Right cardiac atrium (tissue), 5 donors: Measurements from ENCODE around the gene NSUN3. TPM values are rescaled to one million over a fixed set of nuclear protein-coding genes. Genes with fewer than 3 reads are reported as not detected.

Experiments used
- ATAC-seq, 2 donors: fragments of 200-7000 bp; cut with Tn5 transposase; one replicate each; pipeline versions ENCODE4 v1.8.0 to v1.9.1; 2020; ENCODE audit warnings: moderate library complexity in 2 of 2, mild to moderate bottlenecking in 1 of 2
- DNase-seq, 3 donors: peaks; one replicate each; pipeline ENCODE4 v3.0.0-alpha.2; 2020
- H3K27ac ChIP-seq: one replicate; pipeline ENCODE4 v1.5.1; 2013; ENCODE audit warnings: mild to moderate bottlenecking, low read length, control low read depth, moderate library complexity
- H3K27me3 ChIP-seq: one replicate; pipeline ENCODE4 v1.6.1; 2013; ENCODE audit not compliant: control insufficient read depth, insufficient read depth
- H3K4me1 ChIP-seq: one replicate; pipeline ENCODE4 v1.6.1; 2013; ENCODE audit warnings: low read length; ENCODE audit not compliant: control insufficient read depth, insufficient read depth
- H3K4me3 ChIP-seq: one replicate; pipeline ENCODE4 v1.5.1; 2013; ENCODE audit warnings: low read length, control low read depth
- H3K9me3 ChIP-seq: one replicate; pipeline ENCODE4 v1.6.1; 2013; ENCODE audit warnings: low read length; ENCODE audit not compliant: control insufficient read depth
- WGBS: extraction: QIAGEN DNeasy Blood & Tissue Kit; methylation state at CpG from one replicate; pipeline ENCODE4 v1.1.7; 2013; 5-methylcytosine and 5-hydroxymethylcytosine counted together
- intact Hi-C, 4 donors: fragments of 100-400 bp; cut with DNase I; formaldehyde crosslinking; loops; one replicate each; pipeline versions ENCODE4 v1.11.0 to v1.14.0; 2022 to 2023
- long read RNA-seq, 4 donors: library from polyadenylated mRNA; unstranded; transcript quantifications; one replicate each; pipeline ENCODE4 v2.0.0, GENCODE V29; 2020 to 2021
- polyA plus RNA-seq: library from polyadenylated mRNA; stranded (reverse); fragments of 200-250 nt; gene quantifications from one replicate; pipeline ENCODE4 v1.2.3, GENCODE V29; 2013
- total RNA-seq, 4 donors: library from RNA; stranded (reverse); fragmentation: NEBNext Ultra II Directional; extraction: Animal tissue kit (Norgen Biotek cat#: 25700); gene quantifications; one replicate each; pipeline ENCODE4 v1.2.1, GENCODE V29; 2021
- donor health status: healthy with polysubstance abuse.
- donor health status: DM: no; HTN: yes; CAD: no.
- donor health status: DM: no; HTN: no; CAD: no.
- donor health status: DM: no; HTN: yes; CAD: no; lungs with severe emphysema.
- donor health status: DM: yes; HTN: yes; CAD: no.

NSUN3 gene
- total RNA-seq, result 1 to 10 TPM; 6.4 to 9.0 (median 7.4) TPM
- polyA plus RNA-seq, result 4.1 TPM
- long read RNA-seq, donor 1, transcript NSUN3-201 (6 exons, 3,289 nt), result major isoform, 5 of 7 reads
- long read RNA-seq, donor 1, partial matches to known transcripts, result 0 of 7 reads
- long read RNA-seq, donor 1, other reads (novel, unspliced or antisense), result 2 of 7 reads
- long read RNA-seq, donor 2, partial matches to known transcripts, result 0 of 3 reads
- long read RNA-seq, donor 2, other reads (novel, unspliced or antisense), result 2 of 3 reads
- long read RNA-seq, donor 3, transcript NSUN3-201 (6 exons, 3,289 nt), result major isoform, 11 of 17 reads
- long read RNA-seq, donor 3, partial matches to known transcripts, result 0 of 17 reads
- long read RNA-seq, donor 3, other reads (novel, unspliced or antisense), result 6 of 17 reads
- long read RNA-seq, donor 4, partial matches to known transcripts, result 0 of 2 reads
- long read RNA-seq, donor 4, other reads (novel, unspliced or antisense), result 0 of 2 reads

DNA sequence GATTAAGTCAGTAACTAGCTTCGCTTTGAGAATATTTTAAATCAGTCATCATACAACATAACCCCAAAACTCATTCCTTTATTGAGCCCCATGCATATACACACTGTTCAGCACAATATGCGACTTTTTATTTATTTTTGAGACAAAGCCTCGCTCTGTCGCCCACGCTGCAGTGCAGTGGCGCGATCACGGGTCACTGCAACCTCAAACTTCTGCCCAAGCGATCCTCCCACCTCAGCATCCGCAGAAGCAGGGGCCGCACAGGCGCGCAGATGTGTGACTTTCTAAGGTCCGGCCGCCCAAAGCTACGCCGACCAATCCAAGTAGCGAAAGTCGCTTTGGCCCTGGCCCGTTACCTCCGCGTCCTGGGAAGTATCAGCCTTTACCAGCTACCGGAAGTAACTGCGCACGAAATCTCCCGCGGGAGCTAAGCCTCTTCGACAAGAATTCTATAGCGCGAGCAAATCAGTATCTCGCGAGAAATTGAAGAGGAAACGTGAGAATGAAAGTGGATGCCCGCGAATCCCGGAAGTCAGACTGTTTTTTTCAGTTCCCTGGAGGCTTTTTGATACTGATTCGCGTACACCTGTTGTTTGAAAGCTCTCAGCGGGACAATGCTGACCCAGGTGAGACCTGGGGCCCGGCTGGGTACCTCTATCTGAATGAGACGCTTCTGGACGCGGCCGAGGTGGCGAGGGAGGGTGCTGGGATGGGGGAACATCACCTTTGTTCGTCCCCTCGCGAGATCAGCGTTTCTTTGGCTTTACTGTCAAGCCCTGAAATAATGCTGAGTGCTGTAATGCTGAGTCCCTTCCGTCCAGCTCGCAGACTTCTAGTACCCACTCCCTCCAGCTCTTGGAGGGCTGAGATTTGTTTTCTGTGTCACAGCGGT is at the start of gene NSUN3, which contains the start of gene DHFR2:
Gene NSUN3, plus strand, starts transcription at position 549 of the 892 bp plus-strand sequence. Its CDS starts 66 bp downstream, at position 615.
Gene DHFR2, minus strand, starts transcription at position 404 of the 892 bp plus-strand sequence. CDS start 1,405 bp downstream, outside the sequence.
- under 1% methylated on average over 52 of the region's 52 CpGs for WGBS

DNA sequence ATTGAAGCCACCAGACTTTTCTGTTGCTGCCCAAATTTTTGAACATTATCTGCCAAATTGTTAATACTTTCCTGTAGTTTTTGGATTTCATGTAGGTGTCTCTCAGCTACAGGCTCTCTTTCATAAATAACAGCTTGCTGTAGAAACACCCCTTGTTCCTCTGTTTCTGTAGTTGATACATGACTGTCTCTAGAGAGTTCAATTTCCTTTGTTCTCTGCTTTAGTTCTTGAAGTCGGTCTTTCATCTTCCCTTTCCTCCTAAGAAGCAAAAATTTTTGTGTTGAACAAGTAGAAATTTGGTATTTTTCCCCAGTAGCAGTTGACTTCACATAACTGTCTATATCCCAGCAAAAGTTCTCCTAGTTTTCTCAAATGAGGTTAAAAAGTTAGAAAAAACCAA is 47.8 kb upstream of the NSUN3 start:
- no peak for ATAC-seq
- no peak overlapping the region for H3K4me3 ChIP-seq
- no peaks in the 10 kb centered on the region for H3K27me3 ChIP-seq
- H3K27ac ChIP-seq, result no peak overlapping the region
- DNase-seq, result no peak
- H3K9me3 ChIP-seq, result no peaks in the 10 kb centered on the region
- intact Hi-C loops, result no loop called here
- H3K4me1 ChIP-seq, result no peaks in the 10 kb centered on the region
- 67% methylated on average over 1 of the region's 1 CpG for WGBS

More for the DNA sequence above, at the start of gene NSUN3, which contains the start of gene DHFR2:
- peak within 1 kb of the TSS; percentile 77 for H3K4me3 ChIP-seq
- intact Hi-C loops, result loop anchor here in 3 of 4 donors (10.0 kb wide), 2 partner anchors 58 to 158 kb away; no protein-coding TSS in a partner anchor
- H3K4me1 ChIP-seq, result no peaks in the 10 kb centered on the region
- peak within 1 kb of the TSS; percentile 86 for H3K27ac ChIP-seq
- ATAC-seq (peak; percentile 98 to 99), DNase-seq (peak; percentile 96 to 97 (median 96))
- H3K9me3 ChIP-seq, result no peaks in the 10 kb centered on the region
- no peaks in the 10 kb centered on the region for H3K27me3 ChIP-seq

- ATAC-seq, result peak in 1 of 2 donors; percentile 25
- intact Hi-C loops, result no loop called here
- WGBS, result 71% methylated on average over 2 of the region's 2 CpGs
Measured at GRCh38 chr3:94019659-94020058, 43.2 kb upstream of the NSUN3 start.

DNA sequence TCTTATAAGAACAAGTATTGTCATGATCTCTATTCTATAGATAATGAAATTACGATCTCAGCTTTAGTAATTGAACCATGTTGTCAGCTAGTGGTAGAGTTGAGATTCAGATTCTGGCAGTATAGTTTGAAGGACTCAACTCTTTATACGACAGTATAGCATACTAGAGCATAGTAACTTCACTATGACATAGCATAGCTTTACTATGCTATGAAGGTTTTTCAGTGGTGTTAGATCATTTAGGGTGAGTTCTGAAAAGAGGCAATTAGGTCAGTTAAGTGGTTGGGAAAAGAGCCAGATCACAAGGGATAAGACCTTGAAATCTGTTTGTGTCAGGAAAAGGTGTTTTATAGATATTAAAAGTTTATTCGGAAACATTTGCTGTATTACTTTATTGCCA is 42.6 kb upstream of the NSUN3 start:
- ATAC-seq (no peak), DNase-seq (no peak)
- intact Hi-C loops, result no loop called here
- no peak overlapping the region for H3K27ac ChIP-seq
- 77% methylated on average over 3 of the region's 3 CpGs for WGBS
- H3K9me3 ChIP-seq, result no peaks in the 10 kb centered on the region
- no peak overlapping the region for H3K4me3 ChIP-seq
- no peaks in the 10 kb centered on the region for H3K4me1 ChIP-seq
- H3K27me3 ChIP-seq, result no peaks in the 10 kb centered on the region

More at GRCh38 chr3:94019659-94020058, 43.2 kb upstream of the NSUN3 start:
- Histone ChIP-seq H3K4me3 (no peak overlapping the region), H3K9me3 (no peaks in the 10 kb centered on the region), H3K27ac (no peak overlapping the region), H3K4me1 (no peaks in the 10 kb centered on the region), H3K27me3 (no peaks in the 10 kb centered on the region)
- no peak for DNase-seq

GRCh38 chr3:94024385-94024784 is 38.5 kb upstream of the NSUN3 start:
- intact Hi-C loops, result no loop called here
- H3K27me3 ChIP-seq, result no peaks in the 10 kb centered on the region
- DNase-seq (no peak), ATAC-seq (peak; percentile 31 to 54)
- no peaks in the 10 kb centered on the region for H3K9me3 ChIP-seq
- H3K4me1 ChIP-seq, result no peaks in the 10 kb centered on the region
- 71% methylated on average over 3 of the region's 3 CpGs for WGBS
- H3K27ac ChIP-seq, result no peak overlapping the region
- no peak overlapping the region for H3K4me3 ChIP-seq

DNA sequence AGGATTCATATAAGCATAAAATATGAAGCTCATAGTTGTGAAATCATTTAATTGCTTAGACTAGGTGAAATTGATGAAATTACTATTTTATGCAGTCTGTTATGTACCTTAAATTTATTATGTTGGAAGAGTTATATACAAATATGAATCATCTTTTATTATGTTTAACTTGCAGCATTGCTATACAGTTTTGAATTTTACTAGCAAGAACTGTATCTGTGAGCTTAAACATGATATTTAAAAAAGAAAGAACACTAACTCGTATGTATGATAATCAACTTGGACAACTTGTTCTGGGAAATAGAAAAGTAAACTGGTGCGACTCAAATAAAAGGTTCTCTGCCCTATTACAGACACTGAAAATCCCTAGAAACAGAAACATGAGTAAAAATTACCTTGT is 36.2 kb upstream of the NSUN3 start:
- Histone ChIP-seq H3K9me3 (no peaks in the 10 kb centered on the region), H3K4me3 (no peak overlapping the region), H3K27me3 (no peaks in the 10 kb centered on the region), H3K4me1 (no peaks in the 10 kb centered on the region), H3K27ac (no peak overlapping the region)
- 78% methylated on average over 2 of the region's 2 CpGs for WGBS
- DNase-seq (no peak), ATAC-seq (no peak)
- intact Hi-C loops, result no loop called here

- WGBS, result 59% methylated on average over 8 of the region's 8 CpGs
- intact Hi-C loops, result no loop called here
- Histone ChIP-seq H3K27ac (no peak within 1 kb of the TSS), H3K9me3 (no peaks in the 10 kb centered on the region), H3K27me3 (no peaks in the 10 kb centered on the region), H3K4me1 (no peaks in the 10 kb centered on the region), H3K4me3 (peak within 1 kb of the TSS; percentile 29)
- DNase-seq (no peak), ATAC-seq (no peak)
Measured at GRCh38 chr3:94028093-94028837, 34.6 kb upstream of the NSUN3 start, which contains the start of gene STX19. TSS of gene STX19 (minus strand) at chr3:94028597. CDS start at chr3:94015269, 13,328 bp downstream.

DNA sequence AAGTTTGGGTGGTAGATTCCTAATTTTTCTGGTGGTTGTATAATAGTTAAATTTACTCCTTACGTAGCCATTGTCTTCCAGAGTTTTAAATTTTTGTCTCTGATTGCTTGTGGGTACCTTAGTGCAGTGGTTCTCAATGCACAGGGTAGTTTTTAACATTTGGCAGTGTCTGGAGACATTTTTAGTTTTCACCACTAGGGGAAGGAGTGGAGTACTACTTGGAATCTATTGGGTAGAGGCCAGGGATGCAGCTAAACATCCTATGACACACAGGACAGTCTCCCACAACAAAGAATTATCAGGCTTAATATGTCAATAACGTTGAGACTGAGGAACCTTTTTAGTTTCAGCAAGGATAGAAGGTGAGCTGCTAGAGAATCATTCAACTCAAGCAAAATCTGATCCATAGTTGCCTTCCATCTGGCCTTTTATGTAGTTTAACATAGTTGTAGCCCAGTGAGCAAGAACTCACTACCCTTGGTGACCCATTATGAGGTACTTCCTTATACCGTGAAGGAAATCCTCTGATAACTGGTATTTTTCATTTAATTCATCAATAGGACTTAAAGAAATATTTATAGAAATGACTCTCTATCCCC is 25.9 kb upstream of the NSUN3 start:
- ATAC-seq, result peak in 1 of 2 donors; percentile 35
- WGBS, result 76% methylated on average over 3 of the region's 3 CpGs

DNA sequence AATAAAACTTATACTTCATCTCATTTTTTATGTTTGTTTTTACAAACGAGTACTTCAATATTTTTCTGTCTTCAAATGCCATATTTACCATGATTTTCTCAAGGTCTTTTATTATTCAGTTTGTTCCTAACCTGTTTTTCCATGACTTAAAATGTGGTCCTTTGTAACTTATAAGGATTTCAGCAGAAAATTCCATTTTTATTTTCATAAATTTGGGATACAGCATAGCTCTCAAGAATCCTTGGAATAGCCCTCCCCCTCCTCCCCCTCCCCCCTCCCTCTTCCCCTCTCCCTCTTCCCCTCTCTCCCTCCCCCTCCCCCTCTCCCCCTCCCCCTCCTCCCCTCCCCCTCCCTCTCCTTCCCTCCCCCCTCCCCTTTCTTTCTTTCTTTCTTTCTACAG is 19.6 kb upstream of the NSUN3 start:
- intact Hi-C loops, result no loop called here
- 95% methylated on average over 1 of the region's 1 CpG for WGBS

More for the DNA sequence above, 25.9 kb upstream of the NSUN3 start:
- intact Hi-C loops, result no loop called here
- no peak overlapping the region for H3K4me3 ChIP-seq
- H3K9me3 ChIP-seq, result no peaks in the 10 kb centered on the region
- no peaks in the 10 kb centered on the region for H3K27me3 ChIP-seq
- no peak overlapping the region for H3K27ac ChIP-seq
- no peaks in the 10 kb centered on the region for H3K4me1 ChIP-seq
- DNase-seq, result no peak

More for the DNA sequence above, 19.6 kb upstream of the NSUN3 start:
- H3K9me3 ChIP-seq, result no peaks in the 10 kb centered on the region
- no peak for ATAC-seq
- H3K4me1 ChIP-seq, result no peaks in the 10 kb centered on the region
- H3K27ac ChIP-seq, result no peak overlapping the region
- H3K27me3 ChIP-seq, result no peaks in the 10 kb centered on the region
- no peak for DNase-seq
- H3K4me3 ChIP-seq, result no peak overlapping the region
